Measurements from ENCODE around the gene SH3TC1. TPM values are rescaled to one million over a fixed set of nuclear protein-coding genes. Genes with fewer than 3 reads are reported as not detected.

Gene SH3TC1
- total RNA-seq, 1 donor from 2014 or later: 0.94 TPM

- no peak for DNase-seq (ENCODE audit: low read depth)
These were observed 75.1 kb downstream of the SH3TC1 start for GRCh38 chr4:8274066-8274652.

- DNase-seq (ENCODE audit: low read depth): peak; percentile 78
These were observed 75.9 kb downstream of the SH3TC1 start for GRCh38 chr4:8274765-8275547.

GRCh38 chr4:8275548-8275910 is 76.4 kb downstream of the SH3TC1 start:
- no peak for DNase-seq (ENCODE audit: low read depth)

- peak; percentile 51 for DNase-seq (ENCODE audit: low read depth)
These were observed 77.5 kb downstream of the SH3TC1 start for GRCh38 chr4:8276358-8277240.

- DNase-seq (ENCODE audit: low read depth): no peak
These were observed 78.4 kb downstream of the SH3TC1 start for GRCh38 chr4:8277356-8278008.

GRCh38 chr4:8278009-8278395 is 78.9 kb downstream of the SH3TC1 start:
- DNase-seq (ENCODE audit: low read depth): peak; percentile 65

- peak; percentile 90 for DNase-seq (ENCODE audit: low read depth)
These were observed 79.6 kb downstream of the SH3TC1 start for GRCh38 chr4:8278421-8279287.

GRCh38 chr4:8279321-8280157 is 80.4 kb downstream of the SH3TC1 start:
- no peak for DNase-seq (ENCODE audit: low read depth)

GRCh38 chr4:8280158-8280875 is 81.2 kb downstream of the SH3TC1 start:
- no peak for DNase-seq (ENCODE audit: low read depth)

- no peak for DNase-seq (ENCODE audit: low read depth)
These were observed 81.9 kb downstream of the SH3TC1 start for GRCh38 chr4:8280876-8281440.

- peak; percentile 86 for DNase-seq (ENCODE audit: low read depth)
These were observed 82.5 kb downstream of the SH3TC1 start for GRCh38 chr4:8281519-8282133.

GRCh38 chr4:8282134-8282641 is 83.1 kb downstream of the SH3TC1 start:
- no peak for DNase-seq (ENCODE audit: low read depth)

GRCh38 chr4:8282742-8283141 is 83.7 kb downstream of the SH3TC1 start:
- DNase-seq (ENCODE audit: low read depth): no peak

GRCh38 chr4:8283161-8283560 is 84.1 kb downstream of the SH3TC1 start:
- DNase-seq (ENCODE audit: low read depth): no peak

- no peak for DNase-seq (ENCODE audit: low read depth)
These were observed 84.6 kb downstream of the SH3TC1 start for GRCh38 chr4:8283631-8284121.

GRCh38 chr4:8284391-8284790 is 85.3 kb downstream of the SH3TC1 start:
- DNase-seq (ENCODE audit: low read depth): no peak

GRCh38 chr4:8285143-8285975 is 86.3 kb downstream of the SH3TC1 start:
- DNase-seq (ENCODE audit: low read depth): no peak
